H9 (cell line): ENCODE results near the gene KMT2C. TPM values are rescaled to one million over a fixed set of nuclear protein-coding genes. Genes with fewer than 3 reads are reported as not detected.

Source experiments
- DNase-seq: peaks from one replicate; pipeline ENCODE4 v3.0.0-alpha.2; 2017
- H2AFZ ChIP-seq: one replicate; pipeline ENCODE4 v1.6.1; 2013; ENCODE audit warnings: mild to moderate bottlenecking, low read length, control low read depth, moderate library complexity
- H2AK5ac ChIP-seq: 2 replicates; pipeline ENCODE4 v1.6.1; 2013; ENCODE audit warnings: low read length, control low read depth, mixed read lengths; ENCODE audit not compliant: insufficient read length
- H2BK120ac ChIP-seq: one replicate; pipeline ENCODE4 v1.6.1; 2013; ENCODE audit warnings: low read depth, mild to moderate bottlenecking, low read length, control low read depth, inconsistent platforms; ENCODE audit not compliant: poor library complexity, severe bottlenecking
- H2BK12ac ChIP-seq: 2 replicates; pipeline ENCODE4 v1.6.1; 2013; ENCODE audit warnings: low read length, control low read depth, mixed read lengths, low read depth; ENCODE audit not compliant: insufficient read length
- H2BK15ac ChIP-seq: 2 replicates; pipeline ENCODE4 v1.6.1; 2013; ENCODE audit warnings: low read depth, low read length, control low read depth
- H2BK20ac ChIP-seq: one replicate; pipeline ENCODE4 v1.6.1; 2013; ENCODE audit warnings: low read depth, mild to moderate bottlenecking, low read length, control low read depth, inconsistent platforms; ENCODE audit not compliant: poor library complexity, severe bottlenecking
- H2BK5ac ChIP-seq: 2 replicates; pipeline ENCODE4 v1.6.1; 2013; ENCODE audit warnings: low read length, control low read depth, mixed read lengths; ENCODE audit not compliant: insufficient read length
- H3K14ac ChIP-seq: 2 replicates; pipeline ENCODE4 v1.6.1; 2013; ENCODE audit warnings: low read length, control low read depth; ENCODE audit not compliant: insufficient read depth
- H3K18ac ChIP-seq: 2 replicates; pipeline ENCODE4 v1.6.1; 2013; ENCODE audit warnings: low read depth, mild to moderate bottlenecking, mixed read lengths, low read length, control low read depth; ENCODE audit not compliant: insufficient read length
- H3K23ac ChIP-seq: 2 replicates; pipeline ENCODE4 v1.6.1; 2013; ENCODE audit warnings: low read length, control low read depth, mixed read lengths, low read depth; ENCODE audit not compliant: insufficient read length
- H3K23me2 ChIP-seq: 2 replicates; pipeline ENCODE4 v1.6.1; 2013; ENCODE audit warnings: low read depth, mild to moderate bottlenecking, mixed read lengths, low read length, control low read depth; ENCODE audit not compliant: insufficient read length, poor library complexity, severe bottlenecking
- H3K27ac ChIP-seq: 2 replicates; pipeline ENCODE4 v1.5.1; 2013; ENCODE audit warnings: low read length, control low read depth, mixed read lengths, low read depth; ENCODE audit not compliant: insufficient read length
- H3K27me3 ChIP-seq: 2 replicates; pipeline ENCODE4 v1.6.1; 2013; ENCODE audit warnings: low read length, control low read depth, inconsistent platforms; ENCODE audit not compliant: insufficient read depth
- H3K4ac ChIP-seq: 2 replicates; pipeline ENCODE4 v1.6.1; 2013; ENCODE audit warnings: low read depth, mild to moderate bottlenecking, control low read depth, inconsistent platforms, low read length, moderate library complexity
- H3K4me1 ChIP-seq: 2 replicates; pipeline ENCODE4 v1.6.1; 2013; ENCODE audit warnings: low read length, control low read depth, inconsistent platforms; ENCODE audit not compliant: insufficient read depth
- H3K4me2 ChIP-seq: 2 replicates; pipeline ENCODE4 v1.6.1; 2013; ENCODE audit warnings: low read length, control low read depth, mixed read lengths; ENCODE audit not compliant: insufficient read length, insufficient read depth
- H3K56ac ChIP-seq: 2 replicates; pipeline ENCODE4 v1.6.1; 2013; ENCODE audit warnings: low read depth, mild to moderate bottlenecking, mixed read lengths, low read length, control low read depth; ENCODE audit not compliant: insufficient read length
- H3K79me1 ChIP-seq: 2 replicates; pipeline ENCODE4 v1.6.1; 2013; ENCODE audit warnings: low read depth, mild to moderate bottlenecking, moderate library complexity, low read length, control low read depth, inconsistent platforms; ENCODE audit not compliant: insufficient read depth, poor library complexity, severe bottlenecking
- H3K79me2 ChIP-seq: 2 replicates; pipeline ENCODE4 v1.6.1; 2013; ENCODE audit warnings: low read length, control low read depth, inconsistent platforms; ENCODE audit not compliant: insufficient read depth
- H3K9ac ChIP-seq: 2 replicates; pipeline ENCODE4 v1.6.1; 2013; ENCODE audit warnings: low read length, control low read depth, mixed read lengths; ENCODE audit not compliant: insufficient read length; ENCODE audit errors: extremely low read depth
- H3K9me3 ChIP-seq: one replicate; pipeline ENCODE4 v1.6.1; 2013; ENCODE audit warnings: low read depth, low read length, inconsistent platforms; ENCODE audit not compliant: control insufficient read depth
- H3T11ph ChIP-seq: one replicate; pipeline ENCODE4 v1.6.1; 2013; ENCODE audit warnings: mild to moderate bottlenecking, low read length, control low read depth, inconsistent platforms
- H4K20me1 ChIP-seq: one replicate; pipeline ENCODE4 v1.6.1; 2013; ENCODE audit not compliant: control insufficient read depth, insufficient read length, insufficient read depth
- H4K5ac ChIP-seq: 2 replicates; pipeline ENCODE4 v1.6.1; 2013; ENCODE audit warnings: low read depth, mild to moderate bottlenecking, mixed read lengths, low read length, control low read depth; ENCODE audit not compliant: insufficient read length
- H4K8ac ChIP-seq: replicated peaks from 2 replicates; pipeline ENCODE4 v1.6.1; 2013; ENCODE audit warnings: low read length, control low read depth, mixed read lengths, low read depth; ENCODE audit not compliant: insufficient read length
- H4K91ac ChIP-seq: 2 replicates; pipeline ENCODE4 v1.6.1; 2013; ENCODE audit warnings: low read depth, mild to moderate bottlenecking, moderate library complexity, mixed read lengths, low read length, control low read depth; ENCODE audit not compliant: insufficient read length
- H3K27ac Mint-ChIP-seq, 3 experiments: 2 replicates in 2 of 3; 3 replicates in 1 of 3; pipeline ENCODE4 v1.8.0; 2020 to 2021; ENCODE audit warnings: mixed read lengths in 3 of 3, mild to moderate bottlenecking in 1 of 3, moderate library complexity in 1 of 3
- H3K27me3 Mint-ChIP-seq: 2 replicates; pipeline ENCODE4 v1.8.0; 2021; ENCODE audit warnings: low read depth, mild to moderate bottlenecking, moderate library complexity, mixed read lengths
- H3K36me3 Mint-ChIP-seq, 3 experiments: 2 replicates in 2 of 3; 3 replicates in 1 of 3; pipeline ENCODE4 v1.8.0; 2020 to 2021; ENCODE audit warnings: low read depth in 3 of 3, mixed read lengths in 3 of 3; ENCODE audit not compliant: insufficient read depth in 1 of 3
- H3K4me1 Mint-ChIP-seq, 2 experiments: 2 replicates each; pipeline ENCODE4 v1.8.0; 2020; ENCODE audit warnings: mixed read lengths in 2 of 2
- H3K4me3 Mint-ChIP-seq, 2 experiments: 2 replicates in 1 of 2; 3 replicates in 1 of 2; pipeline ENCODE4 v1.8.0; 2020 to 2021; ENCODE audit warnings: mild to moderate bottlenecking in 2 of 2, mixed read lengths in 2 of 2, moderate library complexity in 1 of 2
- H3K9me3 Mint-ChIP-seq, 2 experiments: 2 replicates in 1 of 2; 3 replicates in 1 of 2; pipeline ENCODE4 v1.8.0; 2020; ENCODE audit warnings: mild to moderate bottlenecking in 2 of 2, mixed read lengths in 2 of 2, moderate library complexity in 1 of 2
- CTCF ChIP-seq: fragments of 200-600 bp; sonication (generic); conservative IDR thresholded peaks from 3 replicates; pipeline ENCODE4 v1.8.0; 2021; ENCODE audit warnings: antibody characterized with exemption, mild to moderate bottlenecking
- WGBS: extraction: QIAGEN DNeasy Blood & Tissue Kit; methylation state at CpG from one replicate; pipeline ENCODE4 v1.1.7; 2013; ENCODE audit warnings: missing lambda C conversion rate, low lambda C conversion rate, mixed read lengths; ENCODE audit not compliant: insufficient read length; ENCODE audit errors: extremely low coverage; 5-methylcytosine and 5-hydroxymethylcytosine counted together
- total RNA-seq: library from RNA; stranded (reverse); gene quantifications from 2 replicates; pipeline ENCODE4 v1.2.1, GENCODE V29; 2021

The KMT2C gene
- total RNA-seq, 1 experiment from 2014 or later = 32.2 TPM

DNA sequence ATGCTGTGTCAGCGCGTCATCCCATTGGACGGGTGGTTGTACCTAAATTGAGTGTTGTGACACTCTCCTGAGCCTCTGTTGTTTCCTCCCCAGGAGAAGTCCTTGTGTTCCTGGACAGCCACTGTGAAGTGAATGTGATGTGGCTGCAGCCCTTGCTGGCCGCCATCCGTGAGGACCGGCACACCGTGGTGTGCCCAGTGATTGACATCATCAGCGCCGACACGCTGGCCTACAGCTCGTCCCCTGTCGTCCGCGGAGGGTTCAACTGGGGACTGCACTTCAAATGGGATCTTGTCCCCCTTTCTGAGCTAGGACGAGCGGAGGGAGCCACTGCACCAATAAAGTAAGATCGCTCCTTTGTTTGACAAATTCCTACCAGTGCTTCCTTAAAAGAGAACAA is 327.9 kb downstream of the KMT2C start:
- Mint-ChIP-seq H3K9me3 (no peaks in the 10 kb centered on the region), H3K4me1 (peaks cover 0 to 2% of the 10 kb centered on the region in 2 experiments; a peak in 1 of 4 replicates), H3K36me3 (peaks cover 0 to 17% (median 8%) of the 10 kb centered on the region in 3 experiments; a peak in 4 of 7 replicates), H3K27me3 (no peaks in the 10 kb centered on the region), H3K4me3 (no peak overlapping the region), H3K27ac (peak overlapping the region in 1 of 3 experiments; percentile 76; a peak in 2 of 7 replicates)
- Histone ChIP-seq H3K79me1 (no peaks in the 10 kb centered on the region), H3K9me3 (no peaks in the 10 kb centered on the region), H3K79me2 (no peaks in the 10 kb centered on the region), H3K27me3 (no peaks in the 10 kb centered on the region), H2BK20ac (no peak overlapping the region), H2BK15ac (no peak overlapping the region), H2BK120ac (no peak overlapping the region), H3K4me2 (no peak overlapping the region), H2BK5ac (no peak overlapping the region), H3K14ac (no peak overlapping the region), H3K4ac (no peak overlapping the region), H3K27ac (no peak overlapping the region), H2AK5ac (no peak overlapping the region), H3T11ph (no peak overlapping the region), H4K91ac (no peak overlapping the region), H3K56ac (no peak overlapping the region), H3K23me2 (no peaks in the 10 kb centered on the region), H4K8ac (no peak overlapping the region), H4K20me1 (no peaks in the 10 kb centered on the region), H3K23ac (no peak overlapping the region), H2BK12ac (no peak overlapping the region), H4K5ac (no peak overlapping the region), H3K4me1 (no peaks in the 10 kb centered on the region), H3K18ac (no peak overlapping the region), H2AFZ (no peak overlapping the region), H3K9ac (no peak overlapping the region)
- no CpG with 5 or more reads among the region's 17 CpGs for WGBS
- TF ChIP-seq CTCF = no peak
- DNase-seq = no peak
